HepG2 (cell line): ENCODE results near the gene TBCD. TPM values are rescaled to one million over a fixed set of nuclear protein-coding genes. Genes with fewer than 3 reads are reported as not detected.

Source experiments
- ATAC-seq: fragments of 200-7000 bp; cut with Tn5 transposase; 3 replicates; pipeline ENCODE4 v1.9.1; 2020; ENCODE audit warnings: mild to moderate bottlenecking, moderate library complexity
- BruUV-seq: library from RNA; stranded (reverse); fragments of 400-500 nt; replicated peaks from 2 replicates; lab custom pipeline; 2021; lab: Mats Ljungman, UMichigan
- CTCF ChIA-PET: fragments of 300-600 bp; formaldehyde crosslinking; extraction: SDS; loops from one replicate; lab custom pipeline; 2021; ENCODE audit warnings: low total read pairs, inconsistent platforms, low intra/inter-chr PET ratio; lab: Yijun Ruan, JAX
- POLR2A ChIA-PET: fragments of 350-600 bp; sonication (Branson Sonifier 250); formaldehyde crosslinking; loops from one replicate; lab custom pipeline; 2020; ENCODE audit warnings: antibody characterized with exemption, inconsistent platforms; lab: Yijun Ruan, JAX
- DNase-seq: peaks from one replicate; pipeline ENCODE4 v3.0.0-alpha.2; 2015; ENCODE audit warnings: low spot score
- FAIRE-seq: peaks from 3 replicates; lab custom pipeline; 2011; peaks lifted over from hg19 to GRCh38; lab: Jason Lieb, UNC
- H2AFZ ChIP-seq: one replicate; pipeline ENCODE4 v1.6.1; 2011; ENCODE audit warnings: low read length, inconsistent platforms
- H3K27ac ChIP-seq: fragments of 300-600 bp; 3 replicates; pipeline ENCODE4 v1.8.0; 2011; ENCODE audit warnings: mixed run types, mild to moderate bottlenecking, mixed read lengths, low read length, inconsistent platforms; ENCODE audit not compliant: insufficient read depth; ENCODE audit errors: extremely low read length
- H3K27me3 ChIP-seq, 2 experiments: fragments of 200-600 bp in 1 of 2; 2 replicates in 1 of 2; 3 replicates in 1 of 2; pipeline versions ENCODE4 v1.6.0 to v1.8.0; 2011; ENCODE audit warnings: low read length in 2 of 2, mild to moderate bottlenecking in 2 of 2, moderate library complexity in 2 of 2, inconsistent platforms in 1 of 2; ENCODE audit not compliant: insufficient read depth in 2 of 2, control insufficient read depth in 1 of 2
- H3K36me3 ChIP-seq, 2 experiments: fragments of 200-600 bp in 1 of 2; replicated peaks in 1 of 2; 2 replicates in 1 of 2; 3 replicates in 1 of 2; pipeline versions ENCODE4 v1.5.1 to v1.8.0; 2011; ENCODE audit warnings: low read length in 2 of 2, inconsistent platforms in 1 of 2; ENCODE audit not compliant: insufficient read depth in 2 of 2, control insufficient read depth in 1 of 2
- H3K4me1 ChIP-seq: 2 replicates; pipeline ENCODE4 v1.5.1; 2012; ENCODE audit warnings: low read length, inconsistent platforms; ENCODE audit not compliant: insufficient read depth
- H3K4me2 ChIP-seq: 2 replicates; pipeline ENCODE4 v1.6.0; 2011; ENCODE audit warnings: low read depth, low read length, inconsistent platforms
- H3K4me3 ChIP-seq, 3 experiments: fragments of 200-600 bp in 1 of 3; sonication (generic), shearing (Covaris generic) in 1 of 3; replicated peaks in 1 of 3; 2 replicates each; pipeline ENCODE4 v1.5.1; 2011 to 2016; ENCODE audit warnings: low read length in 3 of 3, inconsistent platforms in 2 of 3, low read depth in 2 of 3, mild to moderate bottlenecking in 2 of 3, control low read depth in 1 of 3, mixed read lengths in 1 of 3; ENCODE audit not compliant: insufficient read depth in 1 of 3
- H3K79me2 ChIP-seq: one replicate; pipeline ENCODE4 v1.6.1; 2011; ENCODE audit warnings: low read length, inconsistent platforms; ENCODE audit not compliant: insufficient read depth
- H3K9ac ChIP-seq: 2 replicates; pipeline ENCODE4 v1.6.0; 2011; ENCODE audit warnings: mild to moderate bottlenecking, low read depth, low read length, inconsistent platforms; ENCODE audit not compliant: insufficient read depth
- H3K9me3 ChIP-seq: 2 replicates; pipeline ENCODE4 v1.5.1; 2012; ENCODE audit warnings: mild to moderate bottlenecking, low read length
- H4K20me1 ChIP-seq: 2 replicates; pipeline ENCODE4 v1.6.0; 2011; ENCODE audit warnings: inconsistent platforms, mild to moderate bottlenecking, low read length, moderate library complexity; ENCODE audit not compliant: insufficient read depth
- FOSL2 ChIP-seq: sonication (generic); formaldehyde crosslinking; IDR thresholded peaks from 2 replicates; pipeline ENCODE4 v1.4.0; 2020; ENCODE audit warnings: missing genetic modification reagents
- ISL2 ChIP-seq: sonication (generic); formaldehyde crosslinking; IDR thresholded peaks from 2 replicates; pipeline ENCODE4 v1.5.0; 2020; ENCODE audit warnings: missing genetic modification reagents
- MLXIP ChIP-seq: sonication (generic); formaldehyde crosslinking; IDR thresholded peaks from 2 replicates; pipeline ENCODE4 v1.9.0; 2021; ENCODE audit warnings: missing genetic modification reagents, borderline replicate concordance
- PHF5A ChIP-seq: IDR thresholded peaks from one replicate; pipeline ENCODE4 v1.6.1; 2018; ENCODE audit warnings: low read depth, missing genetic modification reagents; ENCODE audit not compliant: unreplicated experiment
- POLR2G ChIP-seq: fragments of 200-400 bp; formaldehyde crosslinking; IDR thresholded peaks from 2 replicates; pipeline ENCODE4 v1.6.1; 2018; ENCODE audit warnings: mild to moderate bottlenecking, low read depth, low read length, moderate library complexity
- RBAK ChIP-seq: sonication (generic); formaldehyde crosslinking; IDR thresholded peaks from 2 replicates; pipeline ENCODE4 v1.5.1; 2020; ENCODE audit warnings: mild to moderate bottlenecking, missing genetic modification reagents
- SNRNP70 ChIP-seq: fragments of 200-400 bp; formaldehyde crosslinking; IDR thresholded peaks from 2 replicates; pipeline ENCODE4 v1.6.1; 2017; ENCODE audit warnings: mild to moderate bottlenecking, low read depth, low read length, moderate library complexity
- ZNF10 ChIP-seq: sonication (generic); formaldehyde crosslinking; IDR thresholded peaks from 2 replicates; pipeline ENCODE4 v1.4.0; 2020; ENCODE audit warnings: mild to moderate bottlenecking, low read depth, missing genetic modification reagents, borderline replicate concordance
- ZNF317 ChIP-seq: sonication (generic); formaldehyde crosslinking; IDR thresholded peaks from 2 replicates; pipeline ENCODE4 v1.5.0; 2020; ENCODE audit warnings: mild to moderate bottlenecking, missing genetic modification reagents
- ZNF589 ChIP-seq: sonication (generic); formaldehyde crosslinking; conservative IDR thresholded peaks from 2 replicates; pipeline ENCODE4 v1.8.0; 2022; ENCODE audit warnings: mild to moderate bottlenecking, moderate library complexity, missing genetic modification reagents
- ZSCAN12 ChIP-seq: sonication (generic); formaldehyde crosslinking; IDR thresholded peaks from 2 replicates; pipeline ENCODE4 v1.9.0; 2021; ENCODE audit warnings: mild to moderate bottlenecking, missing genetic modification reagents
- WGBS: methylation state at CpG from one replicate; pipeline ENCODE4 v1.1.6; 2017; ENCODE audit warnings: low lambda C conversion rate; 5-methylcytosine and 5-hydroxymethylcytosine counted together
- in situ Hi-C: cut with HindIII; loops from 2 replicates; pipeline ENCODE4 v1.10.0; 2017; ENCODE audit warnings: low pct_unique_long_range_greater_than_20kb; ENCODE audit not compliant: extremely low pct_ligation_motif_present
- intact Hi-C: fragments of 100-400 bp; cut with micrococcal nuclease; formaldehyde crosslinking; loops from one replicate; pipeline ENCODE4 v1.10.0; 2022; ENCODE audit not compliant: unreplicated experiment
- polyA plus RNA-seq, 8 experiments: library from polyadenylated mRNA; depleted of rRNA in 3 of 8; stranded (reverse) in 7 of 8; unstranded in 1 of 8; fragments of >200 nt; fragmentation: Illumina TruSeq in 4 of 8; extraction: Trizol in 4 of 8; gene quantifications; 2 replicates each; pipeline versions ENCODE4 v1.2.1 to v1.2.3, GENCODE V29; 2011 to 2016; ENCODE audit warnings: low read depth in 4 of 8, missing spikeins in 1 of 8, mixed read lengths in 1 of 8; ENCODE audit not compliant: insufficient read depth in 1 of 8
- total RNA-seq, 5 experiments: library from RNA; depleted of rRNA; stranded (reverse); fragments of >200 nt; fragmentation: Illumina TruSeq; extraction: Trizol; gene quantifications; 2 replicates each; pipeline ENCODE4 v1.2.3, GENCODE V29; 2016; ENCODE audit warnings: low read depth in 1 of 5

The TBCD gene
- total and polyA plus RNA-seq, 2 of the 13 experiments (the other 11 are each of a cell fraction or from before 2014, with no cell fraction given): 33.9 to 54.8 TPM

- no TSS peak for BruUV-seq
- intact Hi-C loops (no loop called here), in situ Hi-C loops (no loop called here)
- FAIRE-seq: no peak
- 96% methylated on average over 34 of the region's 37 CpGs for WGBS
- TF ChIP-seq ISL2 (CRISPR knock-in tag) (no peak), ZNF10 (CRISPR knock-in tag) (no peak), PHF5A (CRISPR knock-in tag) (no peak), ZSCAN12 (CRISPR knock-in tag) (no peak), SNRNP70 (no peak), RBAK (no peak), FOSL2 (CRISPR knock-in tag) (no peak), MLXIP (CRISPR knock-in tag) (no peak), POLR2G (no peak), ZNF317 (no peak), ZNF589 (CRISPR knock-in tag) (no peak)
- H3K36me3 ChIP-seq: peaks cover 21 to 56% of the 10 kb centered on the region in 2 experiments; a peak in 4 of 5 replicates
- POLR2A ChIA-PET: no interaction called here
- CTCF ChIA-PET: no interaction called here
- no peak overlapping the region for H3K4me2 ChIP-seq
- H3K4me1 ChIP-seq: no peaks in the 10 kb centered on the region
- DNase-seq: no peak
- H2AFZ ChIP-seq: no peak overlapping the region
- ATAC-seq: no peak
- H4K20me1 ChIP-seq: no peaks in the 10 kb centered on the region
- H3K27ac ChIP-seq: no peak overlapping the region
- H3K27me3 ChIP-seq: no peaks in the 10 kb centered on the region
- no peaks in the 10 kb centered on the region for H3K9me3 ChIP-seq
- H3K9ac ChIP-seq: no peak overlapping the region
- H3K4me3 ChIP-seq: no peak overlapping the region
- H3K79me2 ChIP-seq: no peaks in the 10 kb centered on the region
Measured at GRCh38 chr17:82902972-82903874, 151.4 kb downstream of the TBCD start.
